Measurements from ENCODE around the gene OSGIN1.

Gene OSGIN1

GRCh38 chr16:83952940-83953795 is at the start of gene OSGIN1:
TSS of gene OSGIN1 (plus strand) at chr16:83953240. CDS start at chr16:83957672, 4,432 bp downstream.
- peak in 1 of 2 experiments; percentile 8 for DNase-seq

DNA sequence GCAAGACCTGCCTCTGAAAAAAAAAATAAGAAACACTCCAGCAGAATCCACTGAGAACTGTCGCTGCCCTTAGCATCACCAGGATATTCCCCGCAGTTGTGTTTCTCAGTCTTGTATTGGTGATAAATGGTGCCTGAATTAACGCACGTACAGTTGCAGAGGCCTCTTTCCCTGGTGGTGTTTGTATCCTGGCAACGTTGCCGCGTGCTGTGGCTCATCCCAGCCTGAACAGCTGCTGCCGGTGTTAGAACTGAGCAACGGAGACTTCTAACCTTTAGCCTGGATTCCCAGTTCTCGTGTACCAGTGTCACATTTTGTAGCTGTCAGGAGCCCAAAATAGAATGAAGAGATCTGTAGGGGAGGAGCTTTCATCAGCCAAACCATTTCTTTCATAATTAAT is 49.3 kb upstream of the OSGIN1 start:
- no peak for DNase-seq

- no peak for DNase-seq
Measured at GRCh38 chr16:83906683-83907082, 46.4 kb upstream of the OSGIN1 start.

GRCh38 chr16:83907111-83907510 is 45.9 kb upstream of the OSGIN1 start:
- DNase-seq = no peak

DNA sequence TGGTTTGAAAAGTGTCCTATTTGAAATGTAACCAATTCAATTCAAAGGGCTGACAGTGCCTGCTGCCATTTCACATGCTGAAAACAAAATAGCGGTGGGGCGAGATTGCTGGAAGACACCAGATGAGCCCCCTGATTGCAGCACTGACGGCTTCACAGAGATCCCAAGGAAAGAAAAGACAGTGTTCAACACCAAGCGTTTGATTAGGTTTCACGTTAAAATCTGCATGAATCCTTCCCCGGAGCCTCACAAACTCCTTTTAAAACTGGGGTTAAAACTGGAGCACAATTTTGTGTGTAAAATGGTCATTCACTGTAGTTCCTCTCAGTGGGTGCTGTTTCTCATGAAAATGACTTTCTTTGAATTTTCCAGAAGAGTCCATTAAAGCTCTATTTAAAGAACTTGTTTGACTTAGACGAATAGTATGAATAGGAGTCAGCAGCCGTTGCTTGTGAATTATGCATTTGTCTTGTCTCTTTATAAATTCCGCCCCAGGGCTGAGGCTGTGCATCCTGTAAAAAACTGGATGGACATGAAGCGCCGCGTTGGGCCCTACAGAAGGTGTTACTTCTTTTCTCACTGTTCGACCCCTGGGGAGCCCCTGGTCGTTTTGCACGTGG is 45.3 kb upstream of the OSGIN1 start:
- no peak for DNase-seq

DNA sequence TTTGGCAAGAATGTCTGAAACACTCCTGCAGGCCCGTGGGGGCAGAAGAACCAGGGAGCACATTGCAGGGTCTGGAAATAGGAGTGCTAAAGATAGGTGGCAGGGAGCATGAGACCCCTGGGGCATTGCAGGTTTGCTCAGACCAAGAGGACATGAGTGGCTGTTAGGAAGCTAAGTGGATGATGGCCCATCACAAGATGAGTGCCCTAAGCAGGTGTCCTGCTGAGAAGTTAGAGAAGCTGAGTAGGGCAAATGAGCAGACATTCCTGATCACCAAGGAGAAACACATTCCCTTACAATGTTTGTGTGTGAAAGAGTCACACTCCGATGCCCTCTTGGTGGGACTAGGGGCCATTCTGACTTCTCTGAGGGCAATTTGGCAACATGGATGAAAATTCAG is 44.2 kb upstream of the OSGIN1 start:
- no peak for DNase-seq

GRCh38 chr16:83911290-83911689 is 41.8 kb upstream of the OSGIN1 start:
- no peak for DNase-seq

- DNase-seq = no peak
Measured at GRCh38 chr16:83912519-83913244, 40.4 kb upstream of the OSGIN1 start.

DNA sequence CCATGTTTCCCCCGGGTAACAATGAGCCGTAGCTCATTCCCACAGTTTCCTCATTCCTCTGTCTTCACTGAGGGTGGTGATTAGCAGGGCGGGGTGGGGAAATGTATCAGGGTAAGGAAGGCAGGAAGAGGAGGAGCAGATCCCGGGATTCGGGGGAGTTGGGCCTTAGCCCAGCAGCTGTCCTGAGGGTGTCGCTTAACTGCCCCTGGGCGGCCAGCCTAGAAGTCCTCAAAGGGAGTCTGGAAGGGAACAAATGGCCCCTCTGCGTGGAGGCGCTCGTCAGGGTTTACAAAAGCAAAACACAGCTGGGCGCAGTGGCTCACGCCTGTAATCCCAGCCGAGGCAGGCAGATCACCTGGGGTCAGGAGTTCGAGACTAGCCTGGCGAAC is 39.8 kb upstream of the OSGIN1 start:
- DNase-seq = no peak

GRCh38 chr16:83914091-83914710 is 38.8 kb upstream of the OSGIN1 start:
- no peak for DNase-seq

DNA sequence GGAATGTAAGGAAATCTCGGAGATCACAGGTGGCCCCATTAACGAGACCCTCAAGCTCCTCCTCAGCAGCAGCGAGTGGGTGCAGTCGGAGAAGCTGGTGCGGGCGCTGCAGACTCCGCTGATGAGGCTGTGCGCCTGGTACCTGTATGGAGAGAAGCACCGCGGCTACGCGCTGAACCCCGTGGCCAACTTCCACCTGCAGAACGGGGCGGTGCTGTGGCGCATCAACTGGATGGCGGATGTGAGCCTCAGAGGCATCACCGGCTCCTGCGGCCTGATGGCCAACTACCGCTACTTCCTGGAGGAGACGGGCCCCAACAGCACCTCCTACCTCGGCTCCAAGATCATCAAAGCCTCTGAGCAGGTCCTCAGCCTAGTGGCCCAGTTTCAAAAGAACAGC is 38.0 kb upstream of the OSGIN1 start:
- DNase-seq = no peak

GRCh38 chr16:83915491-83915890 is 37.5 kb upstream of the OSGIN1 start:
- no peak for DNase-seq

DNA sequence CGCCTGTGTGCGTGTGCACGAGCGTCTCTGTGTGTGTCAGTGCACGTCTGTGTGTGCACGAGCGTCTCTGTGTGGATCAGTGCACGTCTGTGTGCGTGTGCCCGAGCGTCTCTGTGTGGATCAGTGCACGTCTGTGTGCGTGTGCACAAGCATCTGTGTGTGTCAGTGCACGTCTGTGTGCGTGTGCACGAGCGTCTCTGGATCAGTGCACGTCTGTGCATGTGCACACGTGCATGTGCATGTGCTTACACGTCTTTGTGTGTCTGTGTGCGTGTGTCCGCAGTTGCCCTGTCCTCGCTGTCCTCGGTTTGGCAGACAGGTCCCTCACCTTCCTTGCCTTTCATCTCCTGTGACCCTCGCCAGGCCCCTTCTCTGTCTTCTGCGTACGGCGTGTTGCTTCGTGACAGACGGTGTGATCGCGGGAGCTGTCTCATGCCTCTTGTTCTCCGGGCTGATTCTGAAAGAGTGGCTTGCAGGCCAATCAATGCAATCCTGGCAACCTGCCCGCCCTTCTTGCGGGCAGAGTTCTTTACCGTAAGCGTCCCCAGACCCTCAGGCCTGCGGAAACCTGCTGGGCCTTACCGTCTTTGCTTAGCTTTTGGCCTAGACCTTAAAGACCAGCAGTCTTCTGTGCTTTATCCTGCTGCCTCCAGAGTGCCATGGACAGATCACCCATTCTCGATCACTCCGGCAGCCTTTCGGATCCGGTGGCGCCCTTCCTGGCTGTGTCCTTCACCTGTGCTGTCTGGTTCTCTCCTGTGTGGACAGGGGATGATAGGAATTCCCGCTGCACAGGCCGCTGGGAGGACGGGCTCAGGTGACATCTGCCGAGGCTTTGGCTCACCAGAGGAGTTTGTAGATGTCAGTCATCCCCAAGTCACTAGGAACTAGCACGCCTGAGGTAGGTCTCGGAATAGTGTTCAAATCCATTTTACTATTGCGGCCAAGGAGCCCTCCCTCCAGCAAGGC is 35.6 kb upstream of the OSGIN1 start:
- DNase-seq = no peak

DNA sequence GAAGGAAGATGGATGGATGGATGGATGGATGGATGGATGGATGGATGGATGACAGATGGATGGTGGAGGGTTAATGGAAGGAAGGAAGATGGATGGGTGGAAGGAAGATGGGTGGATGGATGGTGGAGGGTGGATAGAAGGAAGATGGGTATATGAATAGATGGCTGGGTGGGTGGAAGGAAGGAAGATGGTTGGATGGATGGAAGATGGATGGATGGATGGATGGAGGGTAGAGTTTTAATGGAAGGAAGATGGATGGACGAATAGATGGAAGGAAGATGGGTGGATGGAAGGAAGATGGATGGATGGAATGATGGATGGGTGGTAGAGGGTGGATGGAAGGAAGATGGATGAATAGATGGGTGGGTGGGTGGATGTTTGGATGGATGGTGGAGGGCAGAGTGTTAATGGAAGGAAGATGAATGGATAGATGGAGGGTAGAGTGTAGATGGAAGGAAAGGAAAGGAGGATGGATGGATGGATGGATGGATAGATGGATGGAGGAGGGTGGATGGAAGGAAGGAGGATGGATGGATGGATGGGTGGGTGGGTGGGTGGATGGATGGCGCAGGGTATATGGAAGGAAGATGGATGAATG is 32.0 kb upstream of the OSGIN1 start:
- DNase-seq = no peak

GRCh38 chr16:83923581-83924365 is 29.3 kb upstream of the OSGIN1 start:
- no peak for DNase-seq

GRCh38 chr16:83924686-83925085 is 28.4 kb upstream of the OSGIN1 start:
- no peak for DNase-seq

DNA sequence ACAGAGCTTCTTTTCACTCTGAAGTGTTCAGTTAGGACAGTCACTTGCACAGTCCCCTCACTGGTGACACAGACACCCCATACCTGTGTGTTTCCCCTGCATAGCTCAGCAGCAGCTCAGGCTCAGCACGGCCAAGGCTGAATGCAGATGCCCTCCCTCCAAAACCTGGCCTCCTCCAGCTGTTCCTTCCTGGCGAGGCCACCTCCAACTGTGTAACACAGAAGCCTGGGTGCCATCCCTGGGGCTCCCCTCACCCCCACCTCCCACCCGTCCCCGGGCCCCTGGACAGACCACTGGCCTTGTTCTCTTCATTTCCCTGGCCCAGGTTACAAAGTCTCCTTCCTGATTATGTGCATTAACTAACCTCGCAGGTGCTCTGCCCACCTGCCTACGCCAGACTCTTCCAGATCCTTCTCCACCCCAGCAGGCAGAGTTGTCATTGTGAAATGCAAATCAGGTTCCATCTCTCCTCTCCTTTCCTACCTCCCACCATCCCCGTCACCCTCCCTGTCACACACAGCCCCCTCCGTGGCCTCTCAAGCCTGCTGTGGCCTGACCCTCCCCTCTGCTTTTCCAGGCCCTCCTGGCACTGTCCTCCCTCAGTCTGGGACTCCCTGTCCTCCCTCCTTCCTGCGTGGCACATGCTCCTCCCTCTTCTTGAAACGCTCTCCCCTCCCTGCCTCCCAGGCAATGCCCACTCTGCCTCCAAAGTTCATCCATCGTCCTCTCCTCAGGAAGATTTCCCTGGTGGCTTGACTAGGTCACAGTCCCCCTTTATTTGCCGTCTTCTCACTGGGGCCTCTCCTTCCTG is 27.7 kb upstream of the OSGIN1 start:
- DNase-seq = no peak

- no peak for DNase-seq
Measured at GRCh38 chr16:83925957-83926725, 26.9 kb upstream of the OSGIN1 start.
